Measurements from ENCODE around the gene WWOX.

The WWOX gene

GRCh38 chr16:78955206-78955605, 855.8 kb downstream of the WWOX start:
- in situ Hi-C loops (cut with MboI; ENCODE audit: low sequenced_read_pairs), result no loop called here

- in situ Hi-C loops (cut with MboI; ENCODE audit: low sequenced_read_pairs), result no loop called here
These were observed 857.4 kb downstream of the WWOX start for GRCh38 chr16:78956859-78957258.

GRCh38 chr16:78957317-78958100, 858.1 kb downstream of the WWOX start:
- in situ Hi-C loops (cut with MboI; ENCODE audit: low sequenced_read_pairs), result no loop called here

- in situ Hi-C loops (cut with MboI; ENCODE audit: low sequenced_read_pairs), result no loop called here
These were observed 862.0 kb downstream of the WWOX start for GRCh38 chr16:78961464-78961863.

- in situ Hi-C loops (cut with MboI; ENCODE audit: low sequenced_read_pairs), result no loop called here
These were observed 863.0 kb downstream of the WWOX start for GRCh38 chr16:78962457-78962929.

- in situ Hi-C loops (cut with MboI; ENCODE audit: low sequenced_read_pairs), result no loop called here
These were observed 868.5 kb downstream of the WWOX start for GRCh38 chr16:78967948-78968347.

- in situ Hi-C loops (cut with MboI; ENCODE audit: low sequenced_read_pairs), result no loop called here
These were observed 870.3 kb downstream of the WWOX start for GRCh38 chr16:78969721-78970120.

GRCh38 chr16:78970650-78971049, 871.2 kb downstream of the WWOX start:
- in situ Hi-C loops (cut with MboI; ENCODE audit: low sequenced_read_pairs), result no loop called here

GRCh38 chr16:78972006-78972405, 872.6 kb downstream of the WWOX start:
- in situ Hi-C loops (cut with MboI; ENCODE audit: low sequenced_read_pairs), result no loop called here

GRCh38 chr16:78972986-78973385, 873.5 kb downstream of the WWOX start:
- in situ Hi-C loops (cut with MboI; ENCODE audit: low sequenced_read_pairs), result no loop called here

- in situ Hi-C loops (cut with MboI; ENCODE audit: low sequenced_read_pairs), result no loop called here
These were observed 876.8 kb downstream of the WWOX start for GRCh38 chr16:78976212-78976611.

- in situ Hi-C loops (cut with MboI; ENCODE audit: low sequenced_read_pairs), result no loop called here
These were observed 881.4 kb downstream of the WWOX start for GRCh38 chr16:78980825-78981224.

- in situ Hi-C loops (cut with MboI; ENCODE audit: low sequenced_read_pairs), result no loop called here
These were observed 882.8 kb downstream of the WWOX start for GRCh38 chr16:78982096-78982744.

GRCh38 chr16:78984324-78984723, 884.9 kb downstream of the WWOX start:
- in situ Hi-C loops (cut with MboI; ENCODE audit: low sequenced_read_pairs), result no loop called here

GRCh38 chr16:78984887-78985464, 885.5 kb downstream of the WWOX start:
- in situ Hi-C loops (cut with MboI; ENCODE audit: low sequenced_read_pairs), result no loop called here

- in situ Hi-C loops (cut with MboI; ENCODE audit: low sequenced_read_pairs), result no loop called here
These were observed 886.5 kb downstream of the WWOX start for GRCh38 chr16:78985716-78986605.

- in situ Hi-C loops (cut with MboI; ENCODE audit: low sequenced_read_pairs), result no loop called here
These were observed 888.2 kb downstream of the WWOX start for GRCh38 chr16:78987666-78988065.

- in situ Hi-C loops (cut with MboI; ENCODE audit: low sequenced_read_pairs), result no loop called here
These were observed 889.0 kb downstream of the WWOX start for GRCh38 chr16:78988361-78988969.

GRCh38 chr16:78990309-78990701, 890.9 kb downstream of the WWOX start:
- in situ Hi-C loops (cut with MboI; ENCODE audit: low sequenced_read_pairs), result no loop called here

GRCh38 chr16:78992001-78992400, 892.5 kb downstream of the WWOX start:
- in situ Hi-C loops (cut with MboI; ENCODE audit: low sequenced_read_pairs), result no loop called here

GRCh38 chr16:78993346-78993745, 893.9 kb downstream of the WWOX start:
- in situ Hi-C loops (cut with MboI; ENCODE audit: low sequenced_read_pairs), result no loop called here

Measured in HL-60/S4 treated with retinoic acid at 250 ng/mL for 4 days and 3 days (cell line).